Liver (tissue), 9 donors: ENCODE measurements around the gene ST6GAL1. TPM values are rescaled to one million over a fixed set of nuclear protein-coding genes. Genes with fewer than 3 reads are reported as not detected.

Source experiments
- DNase-seq: peaks from one replicate; pipeline ENCODE4 v3.0.0-alpha.2; 2017; ENCODE audit warnings: low spot score
- H3K27ac ChIP-seq, 2 donors: one replicate each; pipeline ENCODE4 v1.7.0; 2013; ENCODE audit warnings: inconsistent platforms in 2 of 2, low read length in 2 of 2, control low read depth in 1 of 2, low read depth in 1 of 2, mild to moderate bottlenecking in 1 of 2
- H3K27me3 ChIP-seq, 4 donors: one replicate each; pipeline versions ENCODE4 v1.6.1 to v1.7.0; 2013; ENCODE audit warnings: low read length in 3 of 4, inconsistent platforms in 1 of 4, mild to moderate bottlenecking in 1 of 4, moderate library complexity in 1 of 4; ENCODE audit not compliant: control insufficient read depth in 4 of 4, insufficient read depth in 4 of 4
- H3K36me3 ChIP-seq, 4 donors: one replicate each; pipeline versions ENCODE4 v1.6.1 to v1.7.0; 2013; ENCODE audit warnings: low read length in 3 of 4, mild to moderate bottlenecking in 3 of 4, low read depth in 1 of 4, moderate library complexity in 1 of 4; ENCODE audit not compliant: control insufficient read depth in 4 of 4, insufficient read depth in 3 of 4
- H3K4me1 ChIP-seq, 4 donors: one replicate each; pipeline versions ENCODE4 v1.6.1 to v1.7.0; 2013; ENCODE audit warnings: low read length in 3 of 4, mild to moderate bottlenecking in 3 of 4, moderate library complexity in 1 of 4; ENCODE audit not compliant: control insufficient read depth in 4 of 4, insufficient read depth in 4 of 4
- H3K4me3 ChIP-seq, 3 donors: one replicate each; pipeline versions ENCODE4 v1.6.1 to v1.7.0; 2013; ENCODE audit warnings: low read length in 3 of 3, control low read depth in 1 of 3, low read depth in 1 of 3, mild to moderate bottlenecking in 1 of 3
- H3K9ac ChIP-seq, 2 donors: one replicate each; pipeline ENCODE4 v1.7.0; 2013; ENCODE audit warnings: low read length in 2 of 2, mild to moderate bottlenecking in 2 of 2, moderate library complexity in 2 of 2, control low read depth in 1 of 2, low read depth in 1 of 2
- H3K9me3 ChIP-seq, 4 donors: one replicate each; pipeline versions ENCODE4 v1.6.1 to v1.7.0; 2013; ENCODE audit warnings: low read length in 3 of 4; ENCODE audit not compliant: control insufficient read depth in 4 of 4
- EGR1 ChIP-seq, 2 donors: IDR thresholded peaks; 2 replicates each; pipeline ENCODE4 v1.6.1; 2016 to 2018; ENCODE audit warnings: antibody characterized with exemption in 2 of 2, low read depth in 2 of 2
- FOXA1 ChIP-seq: IDR thresholded peaks from 2 replicates; pipeline ENCODE4 v1.6.1; 2016; ENCODE audit warnings: antibody characterized with exemption
- FOXA2 ChIP-seq: IDR thresholded peaks from 2 replicates; pipeline ENCODE4 v1.6.1; 2016; ENCODE audit warnings: antibody characterized with exemption
- GABPA ChIP-seq, 2 donors: IDR thresholded peaks in 1 of 2; conservative IDR thresholded peaks in 1 of 2; 2 replicates each; pipeline ENCODE4 v1.6.1; 2016; ENCODE audit warnings: antibody characterized with exemption in 2 of 2, mild to moderate bottlenecking in 1 of 2, moderate library complexity in 1 of 2
- HNF4A ChIP-seq, 2 donors: conservative IDR thresholded peaks; 2 replicates each; pipeline ENCODE4 v1.6.1; 2016; ENCODE audit warnings: antibody characterized with exemption in 2 of 2, mild to moderate bottlenecking in 2 of 2
- HNF4G ChIP-seq: IDR thresholded peaks from 2 replicates; pipeline ENCODE4 v1.6.1; 2016; ENCODE audit warnings: antibody characterized with exemption
- JUND ChIP-seq, 2 donors: IDR thresholded peaks; 2 replicates each; pipeline ENCODE4 v1.6.1; 2016; ENCODE audit warnings: antibody characterized with exemption in 2 of 2
- NR2F2 ChIP-seq: IDR thresholded peaks from 2 replicates; pipeline ENCODE4 v1.6.1; 2016; ENCODE audit warnings: antibody characterized with exemption
- RAD21 ChIP-seq, 2 donors: IDR thresholded peaks; 2 replicates each; pipeline ENCODE4 v1.6.1; 2016; ENCODE audit warnings: antibody characterized with exemption in 2 of 2, mild to moderate bottlenecking in 2 of 2
- RXRA ChIP-seq, 2 donors: IDR thresholded peaks; 2 replicates each; pipeline ENCODE4 v1.6.1; 2017 to 2018; ENCODE audit warnings: antibody characterized with exemption in 2 of 2, mild to moderate bottlenecking in 1 of 2
- SP1 ChIP-seq: IDR thresholded peaks from 2 replicates; pipeline ENCODE4 v1.6.1; 2018; ENCODE audit warnings: antibody characterized with exemption, mild to moderate bottlenecking
- TAF1 ChIP-seq: conservative IDR thresholded peaks from 2 replicates; pipeline ENCODE4 v1.6.1; 2016; ENCODE audit warnings: antibody characterized with exemption, mild to moderate bottlenecking
- YY1 ChIP-seq: IDR thresholded peaks from 2 replicates; pipeline ENCODE4 v1.6.1; 2016; ENCODE audit warnings: antibody characterized with exemption, mild to moderate bottlenecking
- WGBS: extraction: QIAGEN DNeasy Blood & Tissue Kit; methylation state at CpG from one replicate; pipeline ENCODE4 v1.1.7; 2013; 5-methylcytosine and 5-hydroxymethylcytosine counted together
- polyA plus RNA-seq, 2 donors: library from polyadenylated mRNA; stranded (reverse) in 1 of 2; unstranded in 1 of 2; fragments of 200-250 nt in 1 of 2; fragments of >200 nt in 1 of 2; fragmentation: Nextera tagmentation in 1 of 2; extraction: Ambion mirVana in 1 of 2; gene quantifications; one replicate each; pipeline versions ENCODE4 v1.2.1 to v1.2.3, GENCODE V29; 2013 to 2015
- total RNA-seq, 2 donors: library from RNA; depleted of rRNA; stranded (reverse); fragments of >200 nt; gene quantifications; one replicate each; pipeline ENCODE4 v1.2.3, GENCODE V29; 2014
- TF ChIP-seq, protein P1 (sequence below): IDR thresholded peaks from 2 replicates; pipeline ENCODE4 v1.6.1; 2016; ENCODE audit warnings: antibody characterized with exemption
- TF ChIP-seq, protein P2 (sequence below): IDR thresholded peaks from 2 replicates; pipeline ENCODE4 v1.6.1; 2016; ENCODE audit warnings: antibody characterized with exemption
- TF ChIP-seq, protein P3 (sequence below): fragments of 150-350 bp; IDR thresholded peaks from 2 replicates; pipeline ENCODE4 v1.5.1; 2017; ENCODE audit warnings: improper control_type of control experiment, low read depth, low read length; ENCODE audit not compliant: missing input control
- TF ChIP-seq, protein P4 (sequence below): IDR thresholded peaks from 2 replicates; pipeline ENCODE4 v1.6.1; 2016; ENCODE audit warnings: antibody characterized with exemption
- TF ChIP-seq, protein P5 (sequence below): IDR thresholded peaks from 2 replicates; pipeline ENCODE4 v1.6.1; 2016; ENCODE audit warnings: antibody characterized with exemption, mild to moderate bottlenecking
- donor health status: healthy.
- donor health status: healthy.
- donor health status: healthy.
- donor health status: healthy.
- donor health status: healthy.

Gene ST6GAL1
- total and polyA plus RNA-seq, 4 donors: 102 to 425 (median 328) TPM

DNA sequence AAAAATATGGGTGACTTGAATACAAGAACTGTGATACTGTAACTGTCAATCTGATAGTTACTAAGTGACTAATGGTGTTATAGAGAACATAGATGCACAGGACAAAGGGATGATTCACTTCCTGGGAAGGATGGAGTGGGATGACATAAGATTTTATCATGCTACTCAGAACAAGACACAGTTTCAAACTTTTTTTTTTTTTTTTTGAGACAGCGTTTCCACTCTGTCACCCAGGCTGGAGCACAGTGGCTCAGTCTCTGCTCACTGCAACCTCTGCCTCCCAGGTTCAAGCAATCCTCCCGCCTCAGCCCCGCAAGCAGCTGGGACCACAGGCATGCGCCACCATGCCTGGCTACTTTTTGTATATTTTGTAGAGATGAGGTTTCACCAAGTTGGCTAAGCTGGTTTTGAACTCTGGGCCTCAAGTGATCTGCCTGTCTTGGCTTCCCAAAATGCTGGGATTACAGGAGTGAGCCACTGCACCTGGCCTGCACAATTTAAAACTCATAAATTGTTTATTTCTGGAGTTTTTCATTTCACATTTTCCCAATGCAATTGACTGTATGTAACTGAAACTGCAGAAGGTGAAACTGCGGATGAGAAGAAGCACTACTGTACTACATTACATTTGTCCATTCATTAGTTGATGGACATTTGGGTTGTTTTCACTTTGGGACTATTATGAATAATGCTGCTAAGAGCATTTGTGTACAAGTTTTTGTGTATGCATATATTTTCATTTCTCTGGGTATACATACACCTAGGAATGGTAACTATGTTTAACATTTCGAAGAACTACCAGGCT is 47.2 kb upstream of the ST6GAL1 start:
- H3K27ac ChIP-seq: no peak overlapping the region
- TF ChIP-seq RXRA (IDR thresholded peaks at IDR 0.05) (no peak), FOXA1 (no peak), YY1 (no peak), JUND (IDR thresholded peaks at IDR 0.05) (no peak), SP1 (no peak), GABPA (IDR thresholded peaks at IDR 0.05 in 1 of 2, conservative IDR thresholded peaks at IDR 0.05 in 1 of 2) (no peak), NR2F2 (no peak), HNF4G (no peak), FOXA2 (no peak), RAD21 (IDR thresholded peaks at IDR 0.05) (no peak), HNF4A (conservative IDR thresholded peaks at IDR 0.05) (no peak), TAF1 (no peak), EGR1 (IDR thresholded peaks at IDR 0.05; ENCODE audit: low read depth in 2 of 2) (no peak)
- TF ChIP-seq, protein P1, sequence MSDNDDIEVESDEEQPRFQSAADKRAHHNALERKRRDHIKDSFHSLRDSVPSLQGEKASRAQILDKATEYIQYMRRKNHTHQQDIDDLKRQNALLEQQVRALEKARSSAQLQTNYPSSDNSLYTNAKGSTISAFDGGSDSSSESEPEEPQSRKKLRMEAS: no peak
- TF ChIP-seq, protein P2, sequence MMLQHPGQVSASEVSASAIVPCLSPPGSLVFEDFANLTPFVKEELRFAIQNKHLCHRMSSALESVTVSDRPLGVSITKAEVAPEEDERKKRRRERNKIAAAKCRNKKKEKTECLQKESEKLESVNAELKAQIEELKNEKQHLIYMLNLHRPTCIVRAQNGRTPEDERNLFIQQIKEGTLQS: no peak
- TF ChIP-seq, protein P3, sequence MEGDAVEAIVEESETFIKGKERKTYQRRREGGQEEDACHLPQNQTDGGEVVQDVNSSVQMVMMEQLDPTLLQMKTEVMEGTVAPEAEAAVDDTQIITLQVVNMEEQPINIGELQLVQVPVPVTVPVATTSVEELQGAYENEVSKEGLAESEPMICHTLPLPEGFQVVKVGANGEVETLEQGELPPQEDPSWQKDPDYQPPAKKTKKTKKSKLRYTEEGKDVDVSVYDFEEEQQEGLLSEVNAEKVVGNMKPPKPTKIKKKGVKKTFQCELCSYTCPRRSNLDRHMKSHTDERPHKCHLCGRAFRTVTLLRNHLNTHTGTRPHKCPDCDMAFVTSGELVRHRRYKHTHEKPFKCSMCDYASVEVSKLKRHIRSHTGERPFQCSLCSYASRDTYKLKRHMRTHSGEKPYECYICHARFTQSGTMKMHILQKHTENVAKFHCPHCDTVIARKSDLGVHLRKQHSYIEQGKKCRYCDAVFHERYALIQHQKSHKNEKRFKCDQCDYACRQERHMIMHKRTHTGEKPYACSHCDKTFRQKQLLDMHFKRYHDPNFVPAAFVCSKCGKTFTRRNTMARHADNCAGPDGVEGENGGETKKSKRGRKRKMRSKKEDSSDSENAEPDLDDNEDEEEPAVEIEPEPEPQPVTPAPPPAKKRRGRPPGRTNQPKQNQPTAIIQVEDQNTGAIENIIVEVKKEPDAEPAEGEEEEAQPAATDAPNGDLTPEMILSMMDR: no peak
- TF ChIP-seq, protein P4, sequence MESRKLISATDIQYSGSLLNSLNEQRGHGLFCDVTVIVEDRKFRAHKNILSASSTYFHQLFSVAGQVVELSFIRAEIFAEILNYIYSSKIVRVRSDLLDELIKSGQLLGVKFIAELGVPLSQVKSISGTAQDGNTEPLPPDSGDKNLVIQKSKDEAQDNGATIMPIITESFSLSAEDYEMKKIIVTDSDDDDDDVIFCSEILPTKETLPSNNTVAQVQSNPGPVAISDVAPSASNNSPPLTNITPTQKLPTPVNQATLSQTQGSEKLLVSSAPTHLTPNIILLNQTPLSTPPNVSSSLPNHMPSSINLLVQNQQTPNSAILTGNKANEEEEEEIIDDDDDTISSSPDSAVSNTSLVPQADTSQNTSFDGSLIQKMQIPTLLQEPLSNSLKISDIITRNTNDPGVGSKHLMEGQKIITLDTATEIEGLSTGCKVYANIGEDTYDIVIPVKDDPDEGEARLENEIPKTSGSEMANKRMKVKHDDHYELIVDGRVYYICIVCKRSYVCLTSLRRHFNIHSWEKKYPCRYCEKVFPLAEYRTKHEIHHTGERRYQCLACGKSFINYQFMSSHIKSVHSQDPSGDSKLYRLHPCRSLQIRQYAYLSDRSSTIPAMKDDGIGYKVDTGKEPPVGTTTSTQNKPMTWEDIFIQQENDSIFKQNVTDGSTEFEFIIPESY: no peak
- TF ChIP-seq, protein P5, sequence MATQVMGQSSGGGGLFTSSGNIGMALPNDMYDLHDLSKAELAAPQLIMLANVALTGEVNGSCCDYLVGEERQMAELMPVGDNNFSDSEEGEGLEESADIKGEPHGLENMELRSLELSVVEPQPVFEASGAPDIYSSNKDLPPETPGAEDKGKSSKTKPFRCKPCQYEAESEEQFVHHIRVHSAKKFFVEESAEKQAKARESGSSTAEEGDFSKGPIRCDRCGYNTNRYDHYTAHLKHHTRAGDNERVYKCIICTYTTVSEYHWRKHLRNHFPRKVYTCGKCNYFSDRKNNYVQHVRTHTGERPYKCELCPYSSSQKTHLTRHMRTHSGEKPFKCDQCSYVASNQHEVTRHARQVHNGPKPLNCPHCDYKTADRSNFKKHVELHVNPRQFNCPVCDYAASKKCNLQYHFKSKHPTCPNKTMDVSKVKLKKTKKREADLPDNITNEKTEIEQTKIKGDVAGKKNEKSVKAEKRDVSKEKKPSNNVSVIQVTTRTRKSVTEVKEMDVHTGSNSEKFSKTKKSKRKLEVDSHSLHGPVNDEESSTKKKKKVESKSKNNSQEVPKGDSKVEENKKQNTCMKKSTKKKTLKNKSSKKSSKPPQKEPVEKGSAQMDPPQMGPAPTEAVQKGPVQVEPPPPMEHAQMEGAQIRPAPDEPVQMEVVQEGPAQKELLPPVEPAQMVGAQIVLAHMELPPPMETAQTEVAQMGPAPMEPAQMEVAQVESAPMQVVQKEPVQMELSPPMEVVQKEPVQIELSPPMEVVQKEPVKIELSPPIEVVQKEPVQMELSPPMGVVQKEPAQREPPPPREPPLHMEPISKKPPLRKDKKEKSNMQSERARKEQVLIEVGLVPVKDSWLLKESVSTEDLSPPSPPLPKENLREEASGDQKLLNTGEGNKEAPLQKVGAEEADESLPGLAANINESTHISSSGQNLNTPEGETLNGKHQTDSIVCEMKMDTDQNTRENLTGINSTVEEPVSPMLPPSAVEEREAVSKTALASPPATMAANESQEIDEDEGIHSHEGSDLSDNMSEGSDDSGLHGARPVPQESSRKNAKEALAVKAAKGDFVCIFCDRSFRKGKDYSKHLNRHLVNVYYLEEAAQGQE: no peak
- H3K36me3 ChIP-seq: no peaks in the 10 kb centered on the region
- H3K4me1 ChIP-seq: no peaks in the 10 kb centered on the region
- no peak overlapping the region for H3K9ac ChIP-seq
- WGBS: 93% methylated on average over 6 of the region's 6 CpGs
- H3K27me3 ChIP-seq: no peaks in the 10 kb centered on the region
- no peak for DNase-seq
- no peak overlapping the region for H3K4me3 ChIP-seq
- no peaks in the 10 kb centered on the region for H3K9me3 ChIP-seq
